Measurements from ENCODE around the gene XNDC1N. TPM values are rescaled to one million over a fixed set of nuclear protein-coding genes. Genes with fewer than 3 reads are reported as not detected.

Gene XNDC1N
- total RNA-seq: 1 to 10 TPM; 4.0 to 4.6 TPM
- long read RNA-seq, donor 1, partial matches to known transcripts: 0 of 4 reads
- long read RNA-seq, donor 1, other reads (novel, unspliced or antisense): 4 of 4 reads
- long read RNA-seq, donor 2, partial matches to known transcripts: 0 of 4 reads
- long read RNA-seq, donor 2, other reads (novel, unspliced or antisense): 4 of 4 reads

- DNase-seq (ENCODE audit: low spot score): peak; percentile 86
- intact Hi-C loops (cut with DNase I): no loop called here
Measured at GRCh38 chr11:71927820-71928736, at the start of gene XNDC1N. TSS of gene XNDC1N (minus strand) at chr11:71928594. CDS start at chr11:71923353, 5,241 bp downstream.

- intact Hi-C loops (cut with DNase I): no loop called here
- no peak for DNase-seq (ENCODE audit: low spot score)
Measured at GRCh38 chr11:71977743-71978418, 49.5 kb upstream of the XNDC1N start.

- no peak for DNase-seq (ENCODE audit: low spot score)
- intact Hi-C loops (cut with DNase I): no loop called here
Measured at GRCh38 chr11:71977090-71977489, 48.7 kb upstream of the XNDC1N start.

GRCh38 chr11:71976551-71976950, 48.2 kb upstream of the XNDC1N start:
- intact Hi-C loops (cut with DNase I): no loop called here
- no peak for DNase-seq (ENCODE audit: low spot score)

- intact Hi-C loops (cut with DNase I): no loop called here
- DNase-seq (ENCODE audit: low spot score): no peak
Measured at GRCh38 chr11:71971680-71972079, 43.3 kb upstream of the XNDC1N start.

- intact Hi-C loops (cut with DNase I): no loop called here
- no peak for DNase-seq (ENCODE audit: low spot score)
Measured at GRCh38 chr11:71964641-71965040, 36.2 kb upstream of the XNDC1N start.

GRCh38 chr11:71963468-71963867, 35.1 kb upstream of the XNDC1N start:
- DNase-seq (ENCODE audit: low spot score): no peak
- intact Hi-C loops (cut with DNase I): no loop called here

GRCh38 chr11:71962428-71963038, 34.1 kb upstream of the XNDC1N start:
- DNase-seq (ENCODE audit: low spot score): no peak
- intact Hi-C loops (cut with DNase I): no loop called here

GRCh38 chr11:71955898-71956456, 27.6 kb upstream of the XNDC1N start:
- no peak for DNase-seq (ENCODE audit: low spot score)
- intact Hi-C loops (cut with DNase I): no loop called here

- no peak for DNase-seq (ENCODE audit: low spot score)
- intact Hi-C loops (cut with DNase I): no loop called here
Measured at GRCh38 chr11:71951741-71952310, 23.4 kb upstream of the XNDC1N start.

GRCh38 chr11:71949034-71949433, 20.6 kb upstream of the XNDC1N start:
- intact Hi-C loops (cut with DNase I): no loop called here
- no peak for DNase-seq (ENCODE audit: low spot score)

GRCh38 chr11:71948314-71949027, 20.1 kb upstream of the XNDC1N start:
- intact Hi-C loops (cut with DNase I): no loop called here
- no peak for DNase-seq (ENCODE audit: low spot score)

- no peak for DNase-seq (ENCODE audit: low spot score)
- intact Hi-C loops (cut with DNase I): no loop called here
Measured at GRCh38 chr11:71947498-71947897, 19.1 kb upstream of the XNDC1N start.

GRCh38 chr11:71946144-71946571, 17.8 kb upstream of the XNDC1N start:
- DNase-seq (ENCODE audit: low spot score): no peak
- intact Hi-C loops (cut with DNase I): no loop called here

GRCh38 chr11:71940561-71941219, 12.3 kb upstream of the XNDC1N start:
- no peak for DNase-seq (ENCODE audit: low spot score)
- intact Hi-C loops (cut with DNase I): no loop called here

- intact Hi-C loops (cut with DNase I): no loop called here
- DNase-seq (ENCODE audit: low spot score): no peak
Measured at GRCh38 chr11:71937826-71938225, 9.4 kb upstream of the XNDC1N start.

- intact Hi-C loops (cut with DNase I): no loop called here
- DNase-seq (ENCODE audit: low spot score): no peak
Measured at GRCh38 chr11:71936825-71937224, 8.4 kb upstream of the XNDC1N start.

- DNase-seq (ENCODE audit: low spot score): no peak
- intact Hi-C loops (cut with DNase I): no loop called here
Measured at GRCh38 chr11:71935338-71935925, 7.0 kb upstream of the XNDC1N start.
